Measurements from ENCODE around the gene NEK8.
A peak's percentile ranks its signal among the peaks of the same experiment; 100 is the strongest.

Gene NEK8

DNA sequence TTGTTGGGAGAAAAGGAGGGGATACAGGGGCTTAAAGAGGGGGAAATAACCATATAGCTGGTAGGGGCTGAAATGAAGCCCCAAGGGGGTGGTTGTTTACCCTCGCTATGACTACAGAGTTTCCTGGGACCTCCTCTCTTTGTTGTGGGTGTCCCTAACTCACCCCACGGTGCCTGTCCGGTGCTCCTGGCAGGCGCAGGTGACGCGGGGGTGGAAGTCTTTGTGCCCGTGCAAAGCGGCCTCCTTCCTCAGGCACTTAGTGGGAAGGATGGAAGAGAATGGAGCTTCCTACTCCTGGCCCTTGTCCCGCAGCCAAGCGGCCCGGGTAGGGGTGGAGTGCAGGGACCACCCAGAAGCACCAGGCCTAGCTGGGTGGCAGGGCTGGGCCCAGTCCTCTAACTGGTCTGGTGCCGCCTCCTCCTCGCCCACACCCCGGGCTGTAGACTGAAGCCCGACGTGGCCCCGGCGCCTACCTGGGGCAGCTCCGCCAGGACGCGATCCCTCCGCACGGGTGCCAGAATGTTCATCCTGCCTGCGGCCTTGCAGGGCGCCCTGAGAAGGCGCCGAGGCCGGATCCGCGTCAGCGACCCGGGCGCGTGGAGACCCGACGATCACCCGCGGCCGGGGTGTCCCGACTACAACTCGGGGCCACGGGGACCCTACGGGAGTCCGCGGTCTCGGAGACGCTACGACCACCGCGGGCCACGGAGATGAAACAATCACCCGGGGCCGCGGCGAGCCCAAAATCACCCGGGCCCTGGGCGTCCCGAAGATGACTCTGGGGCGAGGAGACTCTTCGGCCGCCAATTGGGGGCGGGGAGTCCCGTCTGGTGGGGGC, 11.6 kb upstream of the NEK8 start:
- H3K27me3 ChIP-seq: no peaks in the 10 kb centered on the region
- H3K36me3 ChIP-seq: peaks cover 23 to 36% (median 33%) of the 10 kb centered on the region in 3 donors
- DNase-seq: peak in 1 of 2 donors; percentile 75
- peak overlapping the region; percentile 65 to 86 for H3K4me3 ChIP-seq
- H3K9me3 ChIP-seq: no peaks in the 10 kb centered on the region
- intact Hi-C loops (cut with DNase I; ENCODE audit: low total_unique reads): no loop called here
- peaks cover 0 to 50% (median 49%) of the 10 kb centered on the region in 4 donors for H3K4me1 ChIP-seq
- TF ChIP-seq, protein P1, sequence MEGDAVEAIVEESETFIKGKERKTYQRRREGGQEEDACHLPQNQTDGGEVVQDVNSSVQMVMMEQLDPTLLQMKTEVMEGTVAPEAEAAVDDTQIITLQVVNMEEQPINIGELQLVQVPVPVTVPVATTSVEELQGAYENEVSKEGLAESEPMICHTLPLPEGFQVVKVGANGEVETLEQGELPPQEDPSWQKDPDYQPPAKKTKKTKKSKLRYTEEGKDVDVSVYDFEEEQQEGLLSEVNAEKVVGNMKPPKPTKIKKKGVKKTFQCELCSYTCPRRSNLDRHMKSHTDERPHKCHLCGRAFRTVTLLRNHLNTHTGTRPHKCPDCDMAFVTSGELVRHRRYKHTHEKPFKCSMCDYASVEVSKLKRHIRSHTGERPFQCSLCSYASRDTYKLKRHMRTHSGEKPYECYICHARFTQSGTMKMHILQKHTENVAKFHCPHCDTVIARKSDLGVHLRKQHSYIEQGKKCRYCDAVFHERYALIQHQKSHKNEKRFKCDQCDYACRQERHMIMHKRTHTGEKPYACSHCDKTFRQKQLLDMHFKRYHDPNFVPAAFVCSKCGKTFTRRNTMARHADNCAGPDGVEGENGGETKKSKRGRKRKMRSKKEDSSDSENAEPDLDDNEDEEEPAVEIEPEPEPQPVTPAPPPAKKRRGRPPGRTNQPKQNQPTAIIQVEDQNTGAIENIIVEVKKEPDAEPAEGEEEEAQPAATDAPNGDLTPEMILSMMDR (IDR thresholded peaks at IDR 0.05): no peak
- peak overlapping the region; percentile 96 to 98 for H3K27ac ChIP-seq

DNA sequence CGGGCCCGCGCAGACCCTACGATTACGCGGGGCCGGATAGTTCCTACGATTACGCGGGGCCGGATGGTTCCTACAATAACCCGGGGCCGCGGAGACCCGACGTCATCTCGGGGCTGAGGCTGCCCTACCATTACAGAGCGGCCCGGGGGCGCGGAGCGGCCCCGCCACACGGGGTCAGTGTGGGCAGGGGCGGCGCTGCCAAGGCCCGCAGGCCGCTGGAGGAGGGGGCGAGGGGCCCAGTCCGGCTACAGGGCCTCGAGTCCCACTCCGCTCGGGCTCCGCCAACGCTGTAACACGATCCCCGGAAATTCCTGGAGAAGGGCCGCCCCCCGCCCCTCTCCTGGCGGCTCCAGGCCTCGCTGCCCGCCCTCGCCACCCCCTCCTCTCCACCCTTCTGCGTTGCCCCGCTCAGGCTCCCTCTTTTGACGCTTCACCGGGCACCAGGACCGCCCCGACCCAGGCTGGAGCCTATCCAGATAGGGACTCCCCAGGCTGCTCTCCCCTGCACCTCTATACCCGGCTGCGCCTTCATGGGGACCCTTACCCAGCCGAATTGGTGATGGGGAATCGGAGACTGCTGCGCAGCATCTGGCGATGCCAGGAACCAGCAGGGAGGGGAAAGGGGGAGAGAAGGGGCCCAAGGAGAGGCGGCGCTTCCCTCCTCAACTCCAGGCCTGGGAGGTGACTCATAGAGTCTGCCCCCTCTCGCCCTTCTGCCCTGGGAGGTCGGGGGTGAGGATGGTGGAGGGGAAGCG, 10.8 kb upstream of the NEK8 start, which contains the start of gene RAB34:
Gene RAB34 (minus strand): TSS at position 291 of the 755 bp plus-strand sequence. CDS start 602 bp downstream, outside the sequence.
- H3K9me3 ChIP-seq: no peaks in the 10 kb centered on the region
- H3K4me1 ChIP-seq: peaks cover 0 to 51% (median 49%) of the 10 kb centered on the region in 4 donors
- H3K27me3 ChIP-seq: no peaks in the 10 kb centered on the region
- H3K4me3 ChIP-seq: peak within 1 kb of the TSS; percentile 65 to 86
- peaks cover 31 to 44% (median 41%) of the 10 kb centered on the region in 3 donors for H3K36me3 ChIP-seq
- H3K27ac ChIP-seq: peak within 1 kb of the TSS; percentile 96 to 98
- intact Hi-C loops (cut with DNase I; ENCODE audit: low total_unique reads): no loop called here
- peak; percentile 70 to 90 for DNase-seq
- TF ChIP-seq, protein P1 (IDR thresholded peaks at IDR 0.05): peak in 1 of 2 experiments; percentile 26

DNA sequence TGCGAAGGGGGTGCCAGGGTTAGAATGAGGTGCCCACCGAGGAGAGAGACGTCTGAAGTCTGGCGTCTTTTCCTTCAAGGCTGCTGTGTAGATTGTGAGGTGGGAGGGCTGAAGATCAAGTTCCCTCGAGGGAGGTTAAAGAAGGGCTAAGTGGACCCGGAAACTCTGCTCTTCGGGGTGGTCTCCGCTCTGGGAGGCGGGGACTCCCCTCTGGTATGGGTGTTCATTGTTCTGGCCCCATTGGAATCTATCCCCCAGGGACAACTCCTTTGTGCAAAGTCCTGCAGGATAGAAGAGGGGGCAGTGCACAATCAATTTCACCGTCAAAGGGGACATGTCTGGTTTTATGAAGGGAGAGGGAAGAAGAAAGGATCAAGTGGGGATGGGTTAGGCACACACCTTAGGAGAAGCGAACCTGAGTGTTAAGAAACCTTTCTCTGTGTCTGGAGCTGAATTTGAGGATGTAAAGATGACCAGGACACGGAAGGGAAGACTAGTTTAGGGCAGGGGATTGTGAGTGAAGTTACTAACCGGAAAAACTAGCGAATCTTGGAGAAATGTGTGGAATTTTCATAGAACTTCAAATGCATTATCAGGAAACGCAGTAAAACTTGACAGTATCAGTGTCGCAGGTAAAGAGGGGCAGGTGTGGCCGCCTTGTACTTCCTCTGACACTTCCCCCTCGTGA, 10.1 kb upstream of the NEK8 start:
- DNase-seq: no peak
- H3K4me3 ChIP-seq: peak overlapping the region; percentile 65 to 86
- H3K27me3 ChIP-seq: no peaks in the 10 kb centered on the region
- peaks cover 0 to 54% (median 49%) of the 10 kb centered on the region in 4 donors for H3K4me1 ChIP-seq
- intact Hi-C loops (cut with DNase I; ENCODE audit: low total_unique reads): no loop called here
- no peaks in the 10 kb centered on the region for H3K9me3 ChIP-seq
- TF ChIP-seq, protein P1 (IDR thresholded peaks at IDR 0.05): no peak
- peak overlapping the region; percentile 96 to 98 for H3K27ac ChIP-seq
- peaks cover 38 to 50% (median 48%) of the 10 kb centered on the region in 3 donors for H3K36me3 ChIP-seq

DNA sequence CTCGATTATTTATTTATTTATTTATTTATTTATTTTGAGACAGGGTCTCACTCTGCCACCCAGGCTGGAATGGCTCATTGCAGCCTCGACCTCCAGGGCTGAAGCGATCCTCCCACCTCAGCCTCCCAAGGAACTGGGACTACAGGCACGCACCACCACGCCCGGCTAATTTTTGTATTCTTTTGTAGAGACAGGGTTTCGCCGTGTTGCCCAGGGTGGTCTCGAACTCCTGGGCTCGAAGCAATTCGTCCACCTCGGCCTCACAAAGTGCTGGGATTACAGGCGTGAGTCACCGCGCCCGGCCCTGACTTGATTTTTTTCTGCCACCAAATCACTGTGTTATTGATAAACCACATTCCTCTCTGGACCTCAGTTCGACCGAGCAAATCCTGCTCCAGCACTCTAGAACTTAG, 9.6 kb upstream of the NEK8 start:
- Histone ChIP-seq H3K36me3 (peaks cover 43 to 50% (median 48%) of the 10 kb centered on the region in 3 donors), H3K4me1 (peaks cover 0 to 54% (median 49%) of the 10 kb centered on the region in 4 donors)
- intact Hi-C loops (cut with DNase I; ENCODE audit: low total_unique reads): no loop called here

More for the DNA sequence above, 9.6 kb upstream of the NEK8 start:
- no peaks in the 10 kb centered on the region for H3K27me3 ChIP-seq
- H3K9me3 ChIP-seq: no peaks in the 10 kb centered on the region
- no peak for DNase-seq
- TF ChIP-seq, protein P1 (IDR thresholded peaks at IDR 0.05): no peak
- H3K4me3 ChIP-seq: peak overlapping the region; percentile 81 to 86
- H3K27ac ChIP-seq: peak overlapping the region; percentile 96 to 98

All from tibial artery (tissue), 4 donors.